ENCODE measurements around the gene HDAC1.

Gene HDAC1

DNA sequence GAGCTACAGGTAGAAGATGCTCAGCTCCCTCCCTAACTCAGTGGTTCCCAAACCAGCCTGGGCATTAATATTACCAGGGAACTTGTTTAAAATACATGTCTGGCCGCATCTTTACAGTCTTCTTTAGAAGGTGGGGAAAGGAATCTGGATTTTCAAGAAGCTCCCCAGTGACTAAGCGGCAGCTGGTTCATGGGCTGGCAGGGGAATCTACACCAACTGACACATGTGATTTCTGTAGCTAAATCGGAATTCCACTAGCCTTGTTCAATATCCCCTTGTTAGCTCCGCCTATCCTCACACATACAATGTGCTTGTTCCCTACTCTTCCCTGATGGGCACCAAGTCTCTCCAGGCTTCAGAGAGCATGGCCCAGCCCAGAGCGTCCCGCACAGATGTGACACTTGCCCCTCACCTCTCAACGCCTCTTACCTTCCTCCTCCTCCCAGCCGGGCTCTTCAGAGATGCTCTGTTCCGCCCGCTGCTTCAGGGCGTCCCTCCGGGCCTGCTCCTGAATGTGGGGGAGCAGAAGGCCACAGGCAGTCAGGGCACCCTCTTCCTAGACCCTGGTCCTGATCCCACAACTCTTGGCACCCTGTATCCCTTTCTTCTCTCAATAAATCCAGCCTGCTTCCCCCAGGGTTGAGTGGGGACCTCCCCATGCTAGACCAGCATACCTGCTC, 85.8 kb downstream of the HDAC1 start:
- no peak for DNase-seq

DNA sequence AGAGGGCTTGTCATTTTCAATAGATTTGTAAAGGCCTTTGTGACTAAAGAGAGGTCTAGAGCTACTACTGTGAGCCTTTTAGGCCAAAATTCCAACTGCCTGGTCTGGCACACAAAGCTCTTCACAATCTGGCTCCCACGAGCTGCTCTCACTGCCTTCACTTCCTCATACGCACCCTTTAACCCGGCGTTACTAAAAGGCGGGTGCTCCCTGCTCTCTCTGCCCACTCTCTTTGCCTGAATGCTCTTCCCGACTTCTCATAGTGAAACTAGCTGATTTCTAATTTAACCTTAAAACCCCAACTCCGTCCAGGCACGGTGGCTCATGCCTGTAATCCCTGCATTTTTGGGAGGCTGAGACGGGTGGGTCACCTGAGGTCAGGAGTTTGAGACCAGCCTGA, 88.2 kb downstream of the HDAC1 start:
- DNase-seq: no peak
